Endodermal cell (in vitro differentiated cells): ENCODE results near the gene APBA1. TPM values are rescaled to one million over a fixed set of nuclear protein-coding genes. Genes with fewer than 3 reads are reported as not detected.

Experiments
- DNase-seq: peaks from one replicate; pipeline ENCODE4 v3.0.0-alpha.2; 2017
- H3K27ac ChIP-seq: 2 replicates; pipeline ENCODE4 v1.5.1; 2013; ENCODE audit warnings: mild to moderate bottlenecking, low read depth, low read length, moderate library complexity
- H3K27me3 ChIP-seq: 2 replicates; pipeline ENCODE4 v1.6.1; 2013; ENCODE audit warnings: mild to moderate bottlenecking, low read length, moderate library complexity; ENCODE audit not compliant: insufficient read depth, control insufficient read depth, poor library complexity, severe bottlenecking
- H3K36me3 ChIP-seq: 2 replicates; pipeline ENCODE4 v1.7.0; 2013; ENCODE audit warnings: mild to moderate bottlenecking, low read length, moderate library complexity; ENCODE audit not compliant: control insufficient read depth, insufficient read depth
- H3K4me1 ChIP-seq: one replicate; pipeline ENCODE4 v1.7.0; 2013; ENCODE audit warnings: low read length; ENCODE audit not compliant: control insufficient read depth, insufficient read depth
- H3K4me3 ChIP-seq: 2 replicates; pipeline ENCODE4 v1.5.1; 2013; ENCODE audit warnings: mild to moderate bottlenecking, low read length, moderate library complexity
- H3K9ac ChIP-seq: 2 replicates; pipeline ENCODE4 v1.6.1; 2013; ENCODE audit warnings: mild to moderate bottlenecking, low read length, moderate library complexity; ENCODE audit not compliant: poor library complexity, severe bottlenecking; ENCODE audit errors: extremely low read depth
- H3K9me3 ChIP-seq: 2 replicates; pipeline ENCODE4 v1.6.1; 2013; ENCODE audit warnings: mild to moderate bottlenecking, low read length, moderate library complexity; ENCODE audit not compliant: control insufficient read depth
- H3K27ac Mint-ChIP-seq: 2 replicates; pipeline ENCODE4 v1.8.0; 2020; ENCODE audit warnings: mixed read lengths
- H3K27me3 Mint-ChIP-seq: 2 replicates; pipeline ENCODE4 v1.8.0; 2021; ENCODE audit warnings: mild to moderate bottlenecking, mixed read lengths; ENCODE audit not compliant: insufficient read depth
- H3K36me3 Mint-ChIP-seq: 2 replicates; pipeline ENCODE4 v1.8.0; 2020; ENCODE audit warnings: low read depth, mixed read lengths
- H3K4me1 Mint-ChIP-seq: 2 replicates; pipeline ENCODE4 v1.8.0; 2020; ENCODE audit warnings: mixed read lengths
- H3K4me3 Mint-ChIP-seq: 2 replicates; pipeline ENCODE4 v1.8.0; 2020; ENCODE audit warnings: mild to moderate bottlenecking, moderate library complexity, mixed read lengths
- H3K9me3 Mint-ChIP-seq: 2 replicates; pipeline ENCODE4 v1.8.0; 2020; ENCODE audit warnings: mild to moderate bottlenecking, mixed read lengths
- WGBS, 2 experiments: methylation state at CpG; one replicate each; pipeline versions ENCODE4 v1.1.5 to v1.1.7; 2013; ENCODE audit warnings: missing lambda C conversion rate in 2 of 2, mixed read lengths in 1 of 2; ENCODE audit not compliant: insufficient coverage in 1 of 2, insufficient read length in 1 of 2; 5-methylcytosine and 5-hydroxymethylcytosine counted together
- total RNA-seq, 2 donors: library from RNA; stranded (reverse); fragmentation: NEBNext Ultra II Directional in 1 of 2; extraction: Animal tissue kit (Norgen Biotek cat#: 25700) in 1 of 2; gene quantifications; 2 replicates in 1 of 2; 3 replicates in 1 of 2; pipeline ENCODE4 v1.2.1, GENCODE V29; 2021
- TF ChIP-seq, protein P1 (sequence below): fragments of 200-600 bp; sonication (generic); conservative IDR thresholded peaks from 2 replicates; pipeline ENCODE4 v1.5.0; 2021; ENCODE audit warnings: antibody characterized with exemption, mild to moderate bottlenecking

APBA1 gene
- total RNA-seq, 2 donors from 2014 or later = 0.51 to 0.75 TPM

DNA sequence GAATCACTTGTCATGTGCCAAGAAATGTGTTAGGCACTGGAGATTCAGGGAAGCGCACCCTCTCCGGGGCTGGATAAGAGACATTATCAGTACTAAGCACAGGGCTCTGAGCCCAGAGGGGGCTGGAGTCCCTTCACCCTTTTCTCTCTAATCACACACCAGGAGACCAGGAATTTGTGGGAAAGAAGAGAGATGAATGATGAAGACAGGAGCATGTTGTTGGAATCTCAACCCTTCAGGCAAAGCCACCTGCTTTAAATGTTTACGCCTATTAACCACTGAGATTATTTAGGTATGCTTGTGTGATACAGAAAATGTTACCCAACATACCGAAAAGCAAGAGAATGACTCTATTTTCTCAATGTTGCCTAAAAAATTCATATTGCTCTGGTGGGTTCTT, 227.4 kb downstream of the APBA1 start:
- TF ChIP-seq, protein P1, sequence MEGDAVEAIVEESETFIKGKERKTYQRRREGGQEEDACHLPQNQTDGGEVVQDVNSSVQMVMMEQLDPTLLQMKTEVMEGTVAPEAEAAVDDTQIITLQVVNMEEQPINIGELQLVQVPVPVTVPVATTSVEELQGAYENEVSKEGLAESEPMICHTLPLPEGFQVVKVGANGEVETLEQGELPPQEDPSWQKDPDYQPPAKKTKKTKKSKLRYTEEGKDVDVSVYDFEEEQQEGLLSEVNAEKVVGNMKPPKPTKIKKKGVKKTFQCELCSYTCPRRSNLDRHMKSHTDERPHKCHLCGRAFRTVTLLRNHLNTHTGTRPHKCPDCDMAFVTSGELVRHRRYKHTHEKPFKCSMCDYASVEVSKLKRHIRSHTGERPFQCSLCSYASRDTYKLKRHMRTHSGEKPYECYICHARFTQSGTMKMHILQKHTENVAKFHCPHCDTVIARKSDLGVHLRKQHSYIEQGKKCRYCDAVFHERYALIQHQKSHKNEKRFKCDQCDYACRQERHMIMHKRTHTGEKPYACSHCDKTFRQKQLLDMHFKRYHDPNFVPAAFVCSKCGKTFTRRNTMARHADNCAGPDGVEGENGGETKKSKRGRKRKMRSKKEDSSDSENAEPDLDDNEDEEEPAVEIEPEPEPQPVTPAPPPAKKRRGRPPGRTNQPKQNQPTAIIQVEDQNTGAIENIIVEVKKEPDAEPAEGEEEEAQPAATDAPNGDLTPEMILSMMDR = no peak
- WGBS, 2 experiments = 80 to 97% methylated on average over 1 to 4 of the region's 4 CpGs
- H3K9me3 Mint-ChIP-seq = peaks cover 13% of the 10 kb centered on the region

DNA sequence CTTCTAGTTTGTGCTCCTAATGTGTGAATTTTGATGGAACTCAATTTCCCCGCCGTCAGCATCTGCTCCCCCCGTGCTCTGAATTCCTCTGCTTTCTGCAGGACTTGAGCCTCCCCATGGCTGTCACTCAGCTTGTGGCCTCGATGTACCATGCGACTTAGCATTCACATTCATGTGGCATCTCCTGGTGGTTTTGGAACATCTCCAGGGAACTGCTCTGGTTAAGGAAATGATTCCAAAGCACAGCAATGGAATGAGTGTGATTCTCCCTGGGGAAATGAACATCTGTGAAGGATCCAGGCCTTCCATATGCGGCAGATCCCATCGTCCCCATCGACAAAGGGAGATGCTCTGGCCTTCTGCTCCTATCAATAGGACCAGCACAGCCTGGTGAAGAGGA, 228.2 kb downstream of the APBA1 start:
- Histone ChIP-seq H3K4me1 (no peaks in the 10 kb centered on the region), H3K27me3 (no peaks in the 10 kb centered on the region), H3K4me3 (no peak overlapping the region), H3K9me3 (no peaks in the 10 kb centered on the region), H3K9ac (no peak overlapping the region), H3K36me3 (no peaks in the 10 kb centered on the region), H3K27ac (no peak overlapping the region)
- Mint-ChIP-seq H3K4me1 (peaks cover 3% of the 10 kb centered on the region), H3K27me3 (no peaks in the 10 kb centered on the region), H3K36me3 (peaks cover 6% of the 10 kb centered on the region), H3K4me3 (no peak overlapping the region), H3K27ac (no peak overlapping the region), H3K9me3 (peaks cover 19% of the 10 kb centered on the region)
- 75 to 90% methylated on average over 7 to 8 of the region's 8 CpGs for WGBS, 2 experiments
- DNase-seq = no peak
- TF ChIP-seq, protein P1 = no peak

More for the DNA sequence above, 227.4 kb downstream of the APBA1 start:
- Histone ChIP-seq H3K4me3 (no peak overlapping the region), H3K27ac (no peak overlapping the region), H3K9ac (no peak overlapping the region), H3K27me3 (no peaks in the 10 kb centered on the region), H3K9me3 (no peaks in the 10 kb centered on the region), H3K4me1 (no peaks in the 10 kb centered on the region), H3K36me3 (no peaks in the 10 kb centered on the region)
- peaks cover under 1% of the 10 kb centered on the region for H3K36me3 Mint-ChIP-seq
- peak overlapping the region; percentile 60 for H3K27ac Mint-ChIP-seq
- DNase-seq = no peak
- H3K4me3 Mint-ChIP-seq = no peak overlapping the region
- no peaks in the 10 kb centered on the region for H3K27me3 Mint-ChIP-seq
- H3K4me1 Mint-ChIP-seq = peaks cover 3% of the 10 kb centered on the region

- Histone ChIP-seq H3K27ac (no peak overlapping the region), H3K4me3 (no peak overlapping the region), H3K36me3 (no peaks in the 10 kb centered on the region), H3K9ac (no peak overlapping the region), H3K27me3 (no peaks in the 10 kb centered on the region), H3K9me3 (no peaks in the 10 kb centered on the region), H3K4me1 (no peaks in the 10 kb centered on the region)
- Mint-ChIP-seq H3K9me3 (peaks cover 19% of the 10 kb centered on the region), H3K4me1 (peaks cover 3% of the 10 kb centered on the region), H3K36me3 (peaks cover 6% of the 10 kb centered on the region), H3K4me3 (no peak overlapping the region), H3K27ac (no peak overlapping the region), H3K27me3 (no peaks in the 10 kb centered on the region)
- no peak for DNase-seq
- 93 to 98% methylated on average over 2 to 3 of the region's 3 CpGs for WGBS, 2 experiments
- TF ChIP-seq, protein P1 = no peak
Measured at GRCh38 chr9:69443178-69443577, 229.0 kb downstream of the APBA1 start.
